HG03196 (cell line): Measurements from ENCODE around the gene ZNF668.
"Not testable (repeated sequence)": the region's sequence is repeated elsewhere in the genome, so short reads cannot be mapped to it uniquely, and the experiment has no call there.

ENCODE experiments used
- ATAC-seq: cut with Tn5 transposase; IDR thresholded peaks from one replicate; pipeline ENCODE4 v1.9.1; 2021; ENCODE audit not compliant: unreplicated experiment

ZNF668 gene

DNA sequence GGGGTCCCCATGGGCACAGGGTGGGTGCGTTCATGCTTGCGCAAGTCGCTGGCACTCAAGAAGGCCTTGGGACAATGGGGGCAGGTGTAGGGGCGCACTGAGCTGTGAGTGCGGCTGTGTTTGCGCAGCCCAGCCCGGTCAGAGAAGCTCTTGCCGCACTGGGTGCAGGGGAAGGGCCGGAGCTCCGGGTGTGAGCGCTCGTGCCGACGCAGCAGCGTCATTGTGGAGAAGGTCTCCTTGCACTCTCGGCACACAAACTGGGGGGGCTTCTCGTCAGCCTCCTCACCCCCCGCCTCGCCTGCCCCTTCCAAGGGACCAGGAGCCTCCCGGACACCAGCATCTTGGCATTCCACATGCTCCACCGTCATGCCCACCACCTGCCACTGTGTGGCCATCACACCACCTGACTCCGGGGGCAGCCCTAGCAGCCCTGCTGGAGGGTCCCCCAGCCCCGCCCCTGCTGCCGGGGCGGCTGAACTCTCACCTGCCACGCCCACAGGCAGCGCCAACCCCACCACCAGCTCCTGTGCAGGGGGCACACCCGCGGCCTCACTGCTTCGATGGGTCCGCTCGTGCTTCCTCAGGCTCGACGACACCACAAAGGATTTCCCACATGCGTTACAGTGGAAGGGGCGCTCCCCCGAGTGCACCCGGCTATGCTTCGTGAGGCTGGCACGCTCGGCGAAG lies 12.8 kb downstream of the ZNF668 start:
- ATAC-seq = no peak

GRCh38 chr16:31055613-31056012 lies 18.4 kb downstream of the ZNF668 start:
- ATAC-seq = no peak

GRCh38 chr16:31052114-31052513 lies 21.9 kb downstream of the ZNF668 start:
- no peak for ATAC-seq

GRCh38 chr16:31050280-31051030 lies 23.6 kb downstream of the ZNF668 start:
- no peak for ATAC-seq

GRCh38 chr16:31043898-31044481 lies 30.1 kb downstream of the ZNF668 start:
- ATAC-seq = no peak

DNA sequence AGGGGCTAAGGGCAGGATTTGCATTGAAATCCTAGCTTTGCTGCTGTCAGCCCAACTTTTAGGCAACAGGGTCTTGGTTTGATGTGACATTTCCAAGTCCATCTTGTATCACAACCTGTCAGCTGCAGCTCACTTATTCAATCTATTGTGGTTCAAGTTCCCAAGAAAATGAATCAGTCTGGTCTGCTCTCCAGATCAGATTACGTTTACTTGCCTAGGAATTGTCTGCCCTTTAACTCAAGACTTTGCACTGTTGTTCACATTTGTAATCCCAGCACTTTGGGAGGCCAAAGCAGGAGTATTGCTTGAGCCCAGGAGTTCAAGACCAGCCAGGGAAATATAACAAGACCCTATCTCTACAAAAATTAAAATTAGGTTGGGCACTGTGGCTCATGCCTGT lies 30.7 kb downstream of the ZNF668 start:
- ATAC-seq = no peak

DNA sequence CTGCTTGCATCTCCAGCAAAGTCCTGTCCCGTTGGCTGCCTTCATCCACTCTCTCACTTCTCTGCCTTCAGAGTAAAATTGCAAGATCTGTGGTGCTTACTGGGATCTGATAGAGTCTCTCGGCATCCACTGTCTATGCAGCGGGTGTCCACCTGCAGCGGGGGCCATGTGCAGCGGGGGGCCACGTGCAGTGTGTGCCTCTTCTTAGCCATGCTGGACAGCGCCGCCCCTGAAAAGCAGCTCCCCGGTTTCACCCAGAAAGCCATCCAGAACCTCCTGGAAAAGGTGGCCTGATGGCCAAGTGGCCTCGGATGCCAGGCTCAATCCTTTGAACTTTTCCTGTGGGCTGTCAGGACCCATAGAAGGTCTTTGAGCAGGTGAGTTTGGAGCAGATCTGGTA lies 31.2 kb downstream of the ZNF668 start:
- no peak for ATAC-seq

- no peak for ATAC-seq
Observed at GRCh38 chr16:31038993-31039392, 35.0 kb downstream of the ZNF668 start.

DNA sequence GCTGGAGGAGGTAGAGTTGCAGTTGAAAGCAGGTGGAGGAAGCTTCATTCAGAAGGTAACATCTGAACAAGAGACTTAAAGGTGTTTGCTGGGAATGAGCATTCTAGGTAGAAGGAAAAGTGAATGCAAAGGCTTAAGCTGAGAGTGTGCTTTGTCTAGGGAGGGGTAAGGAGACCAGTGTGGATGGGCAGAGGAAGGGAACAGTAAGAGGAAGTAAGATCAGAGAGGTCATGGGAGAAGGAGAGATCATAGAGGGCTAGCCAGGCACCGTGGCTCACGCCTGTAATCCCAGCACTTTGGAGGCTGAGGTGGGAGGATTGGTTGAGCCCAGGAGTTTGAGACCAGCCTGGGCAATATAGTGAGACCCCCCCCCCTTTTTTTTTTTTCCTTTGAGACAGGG lies 37.3 kb downstream of the ZNF668 start:
- no peak for ATAC-seq

- ATAC-seq = peak; percentile 48
Observed at GRCh38 chr16:31033709-31034492, 40.1 kb downstream of the ZNF668 start.

GRCh38 chr16:31032736-31033708 lies 41.0 kb downstream of the ZNF668 start, which contains the start of gene STX4:
STX4 (plus strand) TSS chr16:31033558; CDS start chr16:31033806, 248 bp downstream.
- peak; percentile 67 for ATAC-seq

- ATAC-seq = no peak
Observed at GRCh38 chr16:31031276-31031675, 42.8 kb downstream of the ZNF668 start.

- ATAC-seq = no peak
Observed at GRCh38 chr16:31029272-31029671, 44.8 kb downstream of the ZNF668 start.

DNA sequence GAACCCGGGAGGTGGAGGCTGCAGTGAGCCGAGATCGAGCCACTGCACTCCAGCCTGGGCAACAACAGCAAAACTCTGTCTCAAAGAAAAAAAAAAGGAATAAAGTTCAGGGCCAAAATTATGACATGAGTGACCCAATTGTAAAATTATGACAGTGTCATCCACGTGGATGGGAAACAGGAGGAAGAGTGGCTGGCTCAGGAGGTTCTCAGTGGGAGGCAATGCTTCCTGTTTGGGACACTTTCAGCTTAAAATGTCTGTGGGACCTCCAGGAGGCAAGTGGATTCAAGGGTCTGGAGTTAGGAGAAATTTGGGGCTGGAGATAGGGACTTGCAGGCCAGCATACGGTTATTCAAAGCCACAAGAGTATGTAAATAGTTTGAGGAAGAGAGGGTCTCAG lies 48.7 kb downstream of the ZNF668 start:
- ATAC-seq = no peak

DNA sequence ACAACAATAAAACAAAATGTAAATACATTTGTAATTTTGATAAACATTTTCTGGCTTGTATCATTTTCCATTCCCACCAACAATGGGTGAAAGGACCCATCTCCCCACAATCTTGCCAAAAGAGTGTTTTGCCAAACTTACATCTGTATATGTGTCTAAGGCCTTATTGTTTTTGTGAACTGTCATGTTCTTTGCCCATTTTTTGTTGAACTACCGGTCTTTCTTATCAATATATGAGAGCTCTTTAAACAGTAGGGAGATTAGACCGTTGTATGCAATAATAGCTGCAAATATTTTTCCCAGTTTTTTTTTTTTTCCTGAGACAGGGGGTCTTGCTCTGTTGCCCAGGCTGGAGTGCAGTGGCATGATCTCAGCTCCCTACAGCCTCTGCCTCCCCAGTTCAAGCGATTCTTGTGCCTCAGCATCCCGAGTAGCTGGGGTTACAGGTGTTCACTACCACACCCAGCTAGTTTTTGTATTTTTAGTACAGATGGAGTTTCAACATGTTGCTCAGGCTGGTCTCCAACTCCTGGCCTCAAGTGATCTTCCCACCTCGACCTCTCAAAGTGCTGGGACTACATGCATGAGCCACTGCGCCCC lies 50.3 kb downstream of the ZNF668 start:
- no peak for ATAC-seq

- no peak for ATAC-seq
Observed at GRCh38 chr16:31023252-31023602, 50.8 kb downstream of the ZNF668 start.

DNA sequence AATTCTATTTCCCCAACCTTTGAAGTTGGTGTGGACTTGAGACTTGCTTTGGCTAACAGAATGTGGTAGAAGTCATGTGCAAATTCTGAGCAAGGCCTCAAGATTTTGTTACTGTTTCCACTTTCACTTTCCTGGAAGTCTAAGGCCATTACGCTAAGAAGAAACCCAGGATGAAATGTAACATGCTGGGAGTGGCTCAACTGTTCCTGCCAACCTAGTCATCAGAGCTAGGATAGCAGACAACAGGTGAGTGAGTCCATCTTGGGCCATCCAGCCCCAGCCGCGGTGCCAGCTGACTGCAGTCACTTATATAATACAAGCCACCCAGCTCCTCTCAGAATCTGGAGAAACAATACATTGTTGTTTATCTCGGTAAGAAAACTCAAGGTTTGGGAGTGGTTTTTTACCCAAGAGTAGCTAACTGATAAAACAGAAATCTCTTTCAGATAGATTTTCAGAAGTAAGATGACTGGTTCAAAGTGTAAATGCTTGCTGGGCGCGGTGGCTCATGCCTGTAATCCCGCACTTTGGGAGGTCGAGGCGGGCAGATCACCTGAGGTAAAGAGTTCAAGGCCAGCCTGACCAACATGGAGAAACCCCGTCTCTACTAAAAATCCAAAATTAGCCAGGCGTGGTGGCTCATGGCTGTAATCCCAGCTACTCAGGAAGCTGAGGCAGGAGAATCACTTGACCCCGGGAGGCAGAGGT lies 51.3 kb downstream of the ZNF668 start:
- no peak for ATAC-seq

DNA sequence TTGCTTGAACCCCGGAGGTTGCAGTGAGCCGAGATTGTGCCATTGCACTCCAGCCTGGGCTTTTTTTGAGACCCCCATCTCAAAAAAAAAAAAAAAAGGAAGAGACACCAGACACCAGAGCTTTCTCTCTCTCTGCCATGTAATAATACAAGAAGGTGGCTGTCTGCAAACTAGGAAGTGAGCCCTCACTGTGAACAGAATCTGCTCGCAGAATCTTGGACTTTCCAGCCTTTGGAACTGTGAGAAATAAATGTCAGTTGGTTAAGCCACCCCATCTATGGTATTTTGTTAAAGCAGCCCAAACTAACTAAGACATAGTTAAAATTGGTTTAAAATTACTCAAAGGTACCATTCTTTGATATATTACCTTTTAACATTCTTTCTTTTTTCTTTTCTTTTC lies 53.5 kb downstream of the ZNF668 start:
- no peak for ATAC-seq

- not testable (repeated sequence) for ATAC-seq
Observed at GRCh38 chr16:31017756-31018155, 56.3 kb downstream of the ZNF668 start.
